ENCODE data around the gene P2RX6.

Gene P2RX6

GRCh38 chr22:21074102-21074715 is 59.2 kb downstream of the P2RX6 start:
- DNase-seq (ENCODE audit: low spot score): no peak

- no peak for DNase-seq (ENCODE audit: low spot score)
These were observed 60.7 kb downstream of the P2RX6 start for GRCh38 chr22:21075516-21076138.

GRCh38 chr22:21076912-21077625 is 62.1 kb downstream of the P2RX6 start:
- no peak for DNase-seq (ENCODE audit: low spot score)

Measured in putamen (tissue), 1 donor.